Stomach (tissue), 4 donors: ENCODE data around the gene ISCA1.

Experiments used
- CTCF ChIP-seq, 7 experiments: fragments of 450-650 bp in 4 of 7; fragments of 200-600 bp in 3 of 7; sonication (generic) in 3 of 7; IDR thresholded peaks; one replicate each; pipeline ENCODE4 v1.5.1; 2016 to 2019; ENCODE audit warnings: antibody characterized with exemption in 7 of 7, control low read depth in 2 of 7, mild to moderate bottlenecking in 1 of 7
- EP300 ChIP-seq: sonication (generic); formaldehyde crosslinking; IDR thresholded peaks from one replicate; pipeline ENCODE4 v1.6.1; 2017; ENCODE audit warnings: antibody characterized with exemption
- POLR2A ChIP-seq, 4 donors: fragments of 450-650 bp; IDR thresholded peaks; one replicate each; pipeline ENCODE4 v1.6.1; 2016; ENCODE audit warnings: antibody characterized with exemption in 4 of 4, control low read depth in 2 of 4, mild to moderate bottlenecking in 1 of 4, moderate library complexity in 1 of 4
- POLR2AphosphoS5 ChIP-seq, 3 donors: sonication (generic); formaldehyde crosslinking; IDR thresholded peaks; one replicate each; pipeline ENCODE4 v1.6.1; 2016; ENCODE audit warnings: antibody characterized with exemption in 3 of 3

- TF ChIP-seq CTCF (IDR thresholded peaks at IDR 0.05) (no peak), POLR2A (IDR thresholded peaks at IDR 0.05) (no peak), EP300 (no peak), POLR2AphosphoS5 (IDR thresholded peaks at IDR 0.05) (no peak)
These were observed 1.8 kb downstream of the ISCA1 start for GRCh38 chr9:86280580-86280979.
